Adipose tissue (tissue), 3 donors: ENCODE results near the gene MPDZ. TPM values are rescaled to one million over a fixed set of nuclear protein-coding genes. Genes with fewer than 3 reads are reported as not detected.

ENCODE experiments used
- H3K27ac ChIP-seq: one replicate; pipeline ENCODE4 v1.5.1; 2013; ENCODE audit warnings: low read depth, low read length
- WGBS, 3 donors: extraction: QIAGEN DNeasy Blood & Tissue Kit; methylation state at CpG; one replicate each; pipeline ENCODE4 v1.1.7; 2013; 5-methylcytosine and 5-hydroxymethylcytosine counted together
- polyA plus RNA-seq, 3 donors: library from polyadenylated mRNA; stranded (reverse); fragments of 200-250 nt; gene quantifications; one replicate each; pipeline ENCODE4 v1.2.3, GENCODE V29; 2013
- donor health status: healthy with polysubstance abuse.
- donor health status: Bipolar disorder and iron deficiency.
- donor health status: healthy.

The MPDZ gene
- polyA plus RNA-seq, 3 donors = 4.0 to 37.3 (median 24.7) TPM

GRCh38 chr9:13063880-13064459 is 215.5 kb downstream of the MPDZ start:
- no peak overlapping the region for H3K27ac ChIP-seq

GRCh38 chr9:13061390-13061789 is 218.1 kb downstream of the MPDZ start:
- H3K27ac ChIP-seq = no peak overlapping the region
- WGBS, 3 donors = 79 to 91% (median 84%) methylated on average over 3 of the region's 3 CpGs
